ENCODE measurements around the gene IER5L. TPM values are rescaled to one million over a fixed set of nuclear protein-coding genes. Genes with fewer than 3 reads are reported as not detected.

Gene IER5L
- total and polyA plus RNA-seq, 4 donors: 0.40 to 3.3 (median 2.5) TPM

GRCh38 chr9:129187042-129187441 lies 9.0 kb upstream of the IER5L start:
- no peak overlapping the region for H3K4me3 ChIP-seq (ENCODE audit: low read depth in 1 of 3, low read length in 3 of 3)
- H3K27ac ChIP-seq (ENCODE audit: low read depth in 1 of 2, low read length in 2 of 2): no peak overlapping the region
- H3K4me1 ChIP-seq (ENCODE audit: control insufficient read depth in 4 of 4, insufficient read depth in 4 of 4, low read length in 3 of 4): no peaks in the 10 kb centered on the region
- H3K9ac ChIP-seq (ENCODE audit: low read depth in 1 of 2, low read length in 2 of 2): no peak overlapping the region
- no peak for TF ChIP-seq ATF3 (IDR thresholded peaks at IDR 0.05)
- TF ChIP-seq EGR1 (IDR thresholded peaks at IDR 0.05; ENCODE audit: low read depth in 2 of 2): no peak
- TF ChIP-seq REST (IDR thresholded peaks at IDR 0.05): no peak
- no peak for DNase-seq (ENCODE audit: low spot score)
- peaks cover 0 to 2% (median 0%) of the 10 kb centered on the region in 4 donors for H3K9me3 ChIP-seq (ENCODE audit: control insufficient read depth in 4 of 4, low read length in 3 of 4)
- WGBS: 79% methylated on average over 1 of the region's 1 CpG
- no peaks in the 10 kb centered on the region for H3K36me3 ChIP-seq (ENCODE audit: control insufficient read depth in 4 of 4, insufficient read depth in 3 of 4, low read depth in 1 of 4, low read length in 3 of 4)
- H3K27me3 ChIP-seq (ENCODE audit: control insufficient read depth in 4 of 4, insufficient read depth in 4 of 4, low read length in 3 of 4): no peaks in the 10 kb centered on the region

GRCh38 chr9:129185991-129186390 lies 7.9 kb upstream of the IER5L start:
- no peaks in the 10 kb centered on the region for H3K27me3 ChIP-seq (ENCODE audit: control insufficient read depth in 4 of 4, insufficient read depth in 4 of 4, low read length in 3 of 4)
- H3K9me3 ChIP-seq (ENCODE audit: control insufficient read depth in 4 of 4, low read length in 3 of 4): peaks cover 0 to 2% (median 0%) of the 10 kb centered on the region in 4 donors
- TF ChIP-seq ZBTB33 (IDR thresholded peaks at IDR 0.05): no peak
- no peak for TF ChIP-seq NR2F2 (IDR thresholded peaks at IDR 0.05)
- no peak for TF ChIP-seq MAX (IDR thresholded peaks at IDR 0.05)
- no peak for DNase-seq (ENCODE audit: low spot score)
- 84% methylated on average over 10 of the region's 10 CpGs for WGBS
- H3K9ac ChIP-seq (ENCODE audit: low read depth in 1 of 2, low read length in 2 of 2): no peak overlapping the region
- H3K36me3 ChIP-seq (ENCODE audit: control insufficient read depth in 4 of 4, insufficient read depth in 3 of 4, low read depth in 1 of 4, low read length in 3 of 4): no peaks in the 10 kb centered on the region
- no peak overlapping the region for H3K27ac ChIP-seq (ENCODE audit: low read depth in 1 of 2, low read length in 2 of 2)
- H3K4me3 ChIP-seq (ENCODE audit: low read depth in 1 of 3, low read length in 3 of 3): no peak overlapping the region
- H3K4me1 ChIP-seq (ENCODE audit: control insufficient read depth in 4 of 4, insufficient read depth in 4 of 4, low read length in 3 of 4): no peaks in the 10 kb centered on the region

- Histone ChIP-seq H3K4me3 (ENCODE audit: low read depth in 1 of 3, low read length in 3 of 3) (no peak overlapping the region), H3K9ac (ENCODE audit: low read depth in 1 of 2, low read length in 2 of 2) (no peak overlapping the region), H3K27ac (ENCODE audit: low read depth in 1 of 2, low read length in 2 of 2) (no peak overlapping the region), H3K9me3 (ENCODE audit: control insufficient read depth in 4 of 4, low read length in 3 of 4) (peaks cover 0 to 2% (median 0%) of the 10 kb centered on the region in 4 donors), H3K4me1 (ENCODE audit: control insufficient read depth in 4 of 4, insufficient read depth in 4 of 4, low read length in 3 of 4) (no peaks in the 10 kb centered on the region), H3K36me3 (ENCODE audit: control insufficient read depth in 4 of 4, insufficient read depth in 3 of 4, low read depth in 1 of 4, low read length in 3 of 4) (no peaks in the 10 kb centered on the region), H3K27me3 (ENCODE audit: control insufficient read depth in 4 of 4, insufficient read depth in 4 of 4, low read length in 3 of 4) (no peaks in the 10 kb centered on the region)
- 95% methylated on average over 6 of the region's 6 CpGs for WGBS
- TF ChIP-seq YY1 (IDR thresholded peaks at IDR 0.05) (no peak), REST (IDR thresholded peaks at IDR 0.05) (no peak), HNF4G (IDR thresholded peaks at IDR 0.05) (no peak), FOXA2 (IDR thresholded peaks at IDR 0.05) (no peak), HNF4A (conservative IDR thresholded peaks at IDR 0.05) (no peak), FOXA1 (IDR thresholded peaks at IDR 0.05) (no peak), NR2F2 (IDR thresholded peaks at IDR 0.05) (no peak), GABPA (IDR thresholded peaks at IDR 0.05 in 1 of 2, conservative IDR thresholded peaks at IDR 0.05 in 1 of 2) (no peak), JUND (IDR thresholded peaks at IDR 0.05) (no peak)
- DNase-seq (ENCODE audit: low spot score): no peak
Measured at GRCh38 chr9:129185402-129185801, 7.3 kb upstream of the IER5L start.

All from liver (tissue), 9 donors.